Stimulated activated CD4-positive, alpha-beta T cell treated with anti-CD3 and anti-CD28 coated beads, Interleukin-15, amount 100 ng/mL, for 48 hours (primary cell): Measurements from ENCODE around the gene LASP1NB.
"Not testable (repeated sequence)": the region's sequence is repeated elsewhere in the genome, so short reads cannot be mapped to it uniquely, and the experiment has no call there.

Experiments used
- DNase-seq, 2 donors: peaks; one replicate each; pipeline ENCODE4 v3.0.0-alpha.2; 2020; ENCODE audit warnings: low read depth in 2 of 2

The LASP1NB gene

GRCh38 chr17:38960402-38960801 lies 35.0 kb downstream of the LASP1NB start:
- no peak for DNase-seq

GRCh38 chr17:38961413-38961812 lies 36.0 kb downstream of the LASP1NB start:
- DNase-seq = no peak

- DNase-seq = peak; percentile 75 to 79
Observed at GRCh38 chr17:38967290-38967738, 41.9 kb downstream of the LASP1NB start, which contains the start of gene FBXO47. TSS of gene FBXO47 (minus strand) at chr17:38967403. CDS start at chr17:38963025, 4,378 bp downstream.

DNA sequence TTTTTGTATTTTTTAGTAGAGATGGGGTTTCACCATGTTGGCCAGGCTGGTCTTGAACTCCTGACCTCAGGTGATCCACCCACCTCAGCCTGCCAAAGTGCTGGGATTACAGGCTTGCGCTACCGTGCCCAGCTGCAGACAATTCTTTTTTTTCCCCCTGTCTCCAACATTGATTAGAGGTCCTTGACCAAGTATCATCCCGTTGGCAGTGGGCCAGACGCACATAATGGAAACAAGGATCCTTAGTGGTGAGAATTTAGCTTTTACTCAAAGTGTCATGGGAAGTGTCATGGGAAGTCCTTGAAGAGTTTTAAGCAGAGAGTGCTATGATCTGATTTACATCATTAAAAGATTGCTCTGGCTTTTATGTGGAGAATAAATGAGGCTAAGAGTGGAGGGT lies 43.9 kb downstream of the LASP1NB start:
- DNase-seq = no peak

- no peak for DNase-seq
Observed at GRCh38 chr17:38970128-38970527, 44.7 kb downstream of the LASP1NB start.

GRCh38 chr17:38970804-38971203 lies 45.4 kb downstream of the LASP1NB start:
- DNase-seq = no peak

DNA sequence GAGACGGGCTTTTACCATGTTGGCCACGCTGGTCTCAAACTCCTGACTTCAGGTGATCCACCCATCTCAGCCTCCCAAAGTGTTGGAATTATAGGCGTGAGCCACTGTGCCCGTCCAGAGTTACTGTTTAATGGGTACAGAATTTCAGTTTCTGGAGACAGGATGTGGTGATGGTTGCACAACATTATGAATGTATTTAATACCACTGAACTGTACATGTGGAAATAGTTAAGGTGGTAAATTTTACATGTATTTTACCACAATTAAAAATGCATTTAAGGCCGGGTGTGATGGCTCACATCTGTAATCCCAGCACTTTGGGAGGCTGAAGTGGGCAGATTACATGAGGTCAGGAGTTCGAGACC lies 50.8 kb downstream of the LASP1NB start:
- DNase-seq = not testable (repeated sequence)

GRCh38 chr17:38978180-38978579 lies 52.8 kb downstream of the LASP1NB start:
- DNase-seq = no peak
